ENCODE measurements around the gene CADM3.

DNA sequence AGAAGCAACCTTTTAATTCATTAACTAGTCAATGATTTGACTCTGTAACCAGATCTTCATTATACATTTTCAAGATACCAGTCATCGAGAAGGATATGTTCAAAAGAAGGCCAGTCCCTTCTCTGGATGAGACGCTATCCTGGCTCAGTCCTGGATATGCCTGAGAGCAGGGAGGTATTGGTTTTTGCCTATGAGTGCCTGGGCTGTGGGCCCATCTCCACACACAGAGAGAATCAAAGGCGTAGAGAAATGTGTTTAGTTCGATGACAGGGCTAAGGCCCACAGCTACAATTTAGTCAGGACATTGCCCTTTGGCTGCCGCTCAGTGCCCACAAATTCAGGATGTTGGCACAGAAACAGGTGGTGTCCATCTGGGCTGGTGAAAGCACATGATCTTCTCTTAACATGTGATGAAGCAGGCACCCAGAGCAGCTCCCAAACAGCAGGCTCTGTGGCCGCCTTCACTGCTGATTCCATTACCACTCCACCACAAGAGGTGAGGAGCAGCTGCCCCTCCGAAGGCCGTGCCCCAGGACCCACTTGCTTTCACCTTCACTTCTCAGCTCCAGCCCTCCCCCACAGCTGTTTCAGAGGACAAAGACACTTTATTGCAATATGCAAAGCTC lies 58.0 kb downstream of the CADM3 start:
- TF ChIP-seq CTCF (IDR thresholded peaks at IDR 0.05) (no peak), POLR2A (IDR thresholded peaks at IDR 0.05) (no peak)

Measured in thyroid gland (tissue), 4 donors.